ENCODE results near the gene FASN. TPM values are rescaled to one million over a fixed set of nuclear protein-coding genes. Genes with fewer than 3 reads are reported as not detected.
A peak's percentile ranks its signal among the peaks of the same experiment; 100 is the strongest.

Gene FASN
- total RNA-seq, 1 donor from 2014 or later = 228 TPM

DNA sequence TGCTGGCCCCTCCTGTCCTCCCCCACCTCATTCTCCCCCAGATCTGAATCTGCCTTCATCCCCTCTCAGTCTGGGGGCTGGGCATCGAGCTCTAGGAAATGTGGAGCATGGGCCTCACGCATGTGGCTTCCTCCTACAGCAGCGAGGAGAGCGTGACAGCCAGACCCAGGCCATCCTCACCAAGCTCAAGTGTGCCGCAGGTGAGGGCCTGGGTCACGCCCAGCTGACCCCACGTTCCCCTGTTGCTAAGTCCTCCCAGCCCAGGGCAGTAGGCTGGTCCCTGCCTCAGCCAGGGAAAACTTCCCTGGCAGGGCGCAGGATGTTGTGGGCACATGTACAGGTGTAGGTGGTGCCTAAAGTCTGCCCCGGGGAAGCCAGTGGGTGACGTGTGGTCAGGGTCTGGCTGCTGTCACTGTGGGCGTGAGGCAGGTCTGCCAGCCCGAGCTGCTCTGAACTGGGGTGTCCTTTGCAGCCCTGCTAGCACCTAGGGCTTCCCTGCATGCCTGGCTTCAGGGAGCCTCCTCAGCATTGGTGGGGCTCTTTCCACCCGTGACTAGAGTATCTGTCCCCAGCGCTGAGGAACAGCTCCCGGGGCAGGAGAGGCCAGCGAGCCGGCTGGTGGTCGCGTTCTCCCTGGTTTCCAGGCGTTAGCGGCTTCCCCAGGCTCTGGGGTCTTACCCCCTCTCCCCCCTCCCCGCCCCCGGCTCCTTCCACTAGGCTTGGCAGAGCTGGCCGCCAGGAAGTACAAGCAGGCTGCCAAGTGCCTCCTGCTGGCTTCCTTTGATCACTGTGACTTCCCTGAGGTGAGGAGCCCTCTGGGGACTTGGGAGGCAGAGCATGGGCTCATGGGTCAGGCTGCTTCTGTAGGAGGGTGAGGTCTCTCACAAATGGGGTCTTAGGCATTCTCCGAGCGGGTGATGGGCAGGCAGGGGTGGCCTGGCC lies 42.7 kb downstream of the FASN start:
- Mint-ChIP-seq H3K4me3 (no peak overlapping the region), H3K27ac (no peak overlapping the region), H3K9me3 (no peaks in the 10 kb centered on the region), H3K4me1 (ENCODE audit: unreplicated experiment) (no peaks in the 10 kb centered on the region), H3K27me3 (no peaks in the 10 kb centered on the region), H3K36me3 (no peaks in the 10 kb centered on the region)
- no peak for DNase-seq (ENCODE audit: extremely low spot score, unreplicated experiment)
- TF ChIP-seq, protein P1, sequence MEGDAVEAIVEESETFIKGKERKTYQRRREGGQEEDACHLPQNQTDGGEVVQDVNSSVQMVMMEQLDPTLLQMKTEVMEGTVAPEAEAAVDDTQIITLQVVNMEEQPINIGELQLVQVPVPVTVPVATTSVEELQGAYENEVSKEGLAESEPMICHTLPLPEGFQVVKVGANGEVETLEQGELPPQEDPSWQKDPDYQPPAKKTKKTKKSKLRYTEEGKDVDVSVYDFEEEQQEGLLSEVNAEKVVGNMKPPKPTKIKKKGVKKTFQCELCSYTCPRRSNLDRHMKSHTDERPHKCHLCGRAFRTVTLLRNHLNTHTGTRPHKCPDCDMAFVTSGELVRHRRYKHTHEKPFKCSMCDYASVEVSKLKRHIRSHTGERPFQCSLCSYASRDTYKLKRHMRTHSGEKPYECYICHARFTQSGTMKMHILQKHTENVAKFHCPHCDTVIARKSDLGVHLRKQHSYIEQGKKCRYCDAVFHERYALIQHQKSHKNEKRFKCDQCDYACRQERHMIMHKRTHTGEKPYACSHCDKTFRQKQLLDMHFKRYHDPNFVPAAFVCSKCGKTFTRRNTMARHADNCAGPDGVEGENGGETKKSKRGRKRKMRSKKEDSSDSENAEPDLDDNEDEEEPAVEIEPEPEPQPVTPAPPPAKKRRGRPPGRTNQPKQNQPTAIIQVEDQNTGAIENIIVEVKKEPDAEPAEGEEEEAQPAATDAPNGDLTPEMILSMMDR (conservative IDR thresholded peaks at IDR 0.05) = no peak

GRCh38 chr17:82054351-82055022 lies 43.5 kb downstream of the FASN start:
- Mint-ChIP-seq H3K27me3 (no peaks in the 10 kb centered on the region), H3K4me1 (ENCODE audit: unreplicated experiment) (no peaks in the 10 kb centered on the region), H3K4me3 (peak overlapping the region; percentile 52), H3K36me3 (no peaks in the 10 kb centered on the region), H3K9me3 (no peaks in the 10 kb centered on the region), H3K27ac (no peak overlapping the region)
- TF ChIP-seq, protein P1 (conservative IDR thresholded peaks at IDR 0.05) = no peak
- no peak for DNase-seq (ENCODE audit: extremely low spot score, unreplicated experiment)

GRCh38 chr17:82053556-82054263 lies 44.3 kb downstream of the FASN start:
- Mint-ChIP-seq H3K4me3 (peak overlapping the region; percentile 81), H3K36me3 (no peaks in the 10 kb centered on the region), H3K4me1 (ENCODE audit: unreplicated experiment) (no peaks in the 10 kb centered on the region), H3K27me3 (no peaks in the 10 kb centered on the region), H3K27ac (peak overlapping the region; percentile 43), H3K9me3 (no peaks in the 10 kb centered on the region)
- DNase-seq (ENCODE audit: extremely low spot score, unreplicated experiment) = no peak
- TF ChIP-seq, protein P1 (conservative IDR thresholded peaks at IDR 0.05) = no peak

GRCh38 chr17:82053130-82053529 lies 44.9 kb downstream of the FASN start:
- TF ChIP-seq, protein P1 (conservative IDR thresholded peaks at IDR 0.05) = no peak
- no peak for DNase-seq (ENCODE audit: extremely low spot score, unreplicated experiment)
- H3K27ac Mint-ChIP-seq = peak overlapping the region; percentile 43
- no peaks in the 10 kb centered on the region for H3K27me3 Mint-ChIP-seq
- H3K9me3 Mint-ChIP-seq = no peaks in the 10 kb centered on the region
- H3K36me3 Mint-ChIP-seq = no peaks in the 10 kb centered on the region
- H3K4me3 Mint-ChIP-seq = peak overlapping the region; percentile 81
- H3K4me1 Mint-ChIP-seq (ENCODE audit: unreplicated experiment) = no peaks in the 10 kb centered on the region

DNA sequence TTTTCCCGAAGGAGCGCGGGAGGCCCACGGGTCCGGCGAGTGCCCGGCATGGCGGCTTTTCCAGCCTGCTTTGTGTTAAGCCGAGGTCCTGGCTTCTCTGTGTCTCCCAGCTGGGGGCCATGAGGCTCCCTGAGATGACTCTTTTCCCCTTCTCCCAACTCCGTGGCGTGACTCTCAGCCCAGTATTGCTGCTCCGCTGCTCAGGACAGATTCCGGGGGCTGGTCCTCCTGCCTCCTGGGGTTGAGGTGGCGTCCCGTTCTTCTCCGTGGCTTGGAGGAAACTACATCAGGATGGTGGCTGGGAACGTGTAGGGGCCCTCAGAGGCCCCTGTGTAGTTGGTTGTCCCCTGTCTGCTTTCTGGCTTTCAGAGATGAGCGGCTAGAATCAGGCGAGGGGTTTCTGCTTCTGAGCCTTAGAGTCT lies 45.4 kb downstream of the FASN start:
- H3K9me3 Mint-ChIP-seq = no peaks in the 10 kb centered on the region
- DNase-seq (ENCODE audit: extremely low spot score, unreplicated experiment) = no peak
- H3K27ac Mint-ChIP-seq = no peak overlapping the region
- H3K4me1 Mint-ChIP-seq (ENCODE audit: unreplicated experiment) = no peaks in the 10 kb centered on the region
- no peaks in the 10 kb centered on the region for H3K27me3 Mint-ChIP-seq
- peak overlapping the region; percentile 81 for H3K4me3 Mint-ChIP-seq
- TF ChIP-seq, protein P1 (conservative IDR thresholded peaks at IDR 0.05) = no peak
- no peaks in the 10 kb centered on the region for H3K36me3 Mint-ChIP-seq

Data from type B pancreatic cell (in vitro differentiated cells).